SU-DHL-6 (cell line): ENCODE measurements around the gene CANT1.

Source experiments
- H2AFZ ChIP-seq: fragments of 200-600 bp; sonication (generic); 2 replicates; pipeline ENCODE4 v1.6.1; 2014; ENCODE audit warnings: low read depth, mild to moderate bottlenecking, moderate library complexity, mixed read lengths, antibody characterized with exemption, low read length; ENCODE audit not compliant: severe bottlenecking
- H3F3A ChIP-seq: fragments of 200-600 bp; shearing (Covaris generic); 2 replicates; pipeline ENCODE4 v1.6.0; 2016; ENCODE audit warnings: antibody characterized with exemption, mild to moderate bottlenecking; ENCODE audit not compliant: insufficient read depth
- H3K27ac ChIP-seq: fragments of 200-600 bp; sonication (generic); 2 replicates; pipeline ENCODE4 v1.5.1; 2016; ENCODE audit warnings: low read depth, mild to moderate bottlenecking, low read length, moderate library complexity, mixed read lengths
- H3K27me3 ChIP-seq: fragments of 200-600 bp; sonication (generic), shearing (Covaris generic); 2 replicates; pipeline ENCODE4 v1.6.0; 2014; ENCODE audit warnings: mild to moderate bottlenecking, low read length
- H3K36me3 ChIP-seq: fragments of 200-600 bp; sonication (generic); 2 replicates; pipeline ENCODE4 v1.6.1; 2014; ENCODE audit warnings: mild to moderate bottlenecking, low read length, mixed read lengths
- H3K4me2 ChIP-seq: fragments of 300-600, 200-600 bp; shearing (Covaris generic), sonication (generic); 2 replicates; pipeline ENCODE4 v1.6.0; 2014; ENCODE audit warnings: low read length, low read depth, mild to moderate bottlenecking; ENCODE audit not compliant: poor library complexity, severe bottlenecking
- H3K4me3 ChIP-seq: fragments of 200-600 bp; sonication (generic); 2 replicates; pipeline ENCODE4 v1.5.1; 2014; ENCODE audit warnings: antibody characterized with exemption, low read length, mild to moderate bottlenecking, mixed read lengths; ENCODE audit not compliant: insufficient read depth, poor library complexity, severe bottlenecking
- H3K79me2 ChIP-seq: fragments of 200-600 bp; sonication (generic); 2 replicates; pipeline ENCODE4 v1.6.1; 2014; ENCODE audit warnings: mild to moderate bottlenecking, low read length, moderate library complexity; ENCODE audit not compliant: insufficient read depth
- H3K9ac ChIP-seq: fragments of 200-600 bp; sonication (generic); 2 replicates; pipeline ENCODE4 v1.7.0; 2014; ENCODE audit warnings: mild to moderate bottlenecking, low read length
- H3K9me2 ChIP-seq: fragments of 200-600 bp; sonication (generic); replicated peaks from 2 replicates; pipeline ENCODE4 v1.6.1; 2014; ENCODE audit warnings: low read length; ENCODE audit not compliant: insufficient read depth
- H3K9me3 ChIP-seq: fragments of 200-600 bp; sonication (generic); 2 replicates; pipeline ENCODE4 v1.6.1; 2014; ENCODE audit warnings: low read length, mixed read lengths; ENCODE audit not compliant: insufficient read depth
- H4K20me1 ChIP-seq: fragments of 200-600 bp; sonication (generic); 2 replicates; pipeline ENCODE4 v1.6.1; 2014; ENCODE audit warnings: low read depth, mild to moderate bottlenecking, antibody characterized with exemption, low read length, moderate library complexity, mixed read lengths
- EZH2phosphoT487 ChIP-seq: fragments of 200-600 bp; sonication (generic), shearing (Covaris generic); conservative IDR thresholded peaks from 2 replicates; pipeline ENCODE4 v1.6.1; 2018; ENCODE audit warnings: mild to moderate bottlenecking, antibody characterized with exemption, low read length, moderate library complexity, mixed read lengths
- TF ChIP-seq, protein P1 (sequence below): fragments of 200-600 bp; sonication (generic); IDR thresholded peaks from one replicate; pipeline ENCODE4 v1.5.1; 2017; ENCODE audit warnings: antibody characterized with exemption, mild to moderate bottlenecking, low read length, moderate library complexity; ENCODE audit not compliant: insufficient read depth, poor library complexity, severe bottlenecking

CANT1 gene

GRCh38 chr17:78988152-78988551, 21.4 kb downstream of the CANT1 start:
- no peak overlapping the region for H3K27ac ChIP-seq
- no peaks in the 10 kb centered on the region for H3K9me3 ChIP-seq
- no peaks in the 10 kb centered on the region for H3K27me3 ChIP-seq
- H3F3A ChIP-seq, result no peaks in the 10 kb centered on the region
- H3K4me2 ChIP-seq, result no peak overlapping the region
- H3K36me3 ChIP-seq, result no peaks in the 10 kb centered on the region; the same call in 1 of the 2 replicates
- no peak overlapping the region for H2AFZ ChIP-seq
- no peaks in the 10 kb centered on the region for H4K20me1 ChIP-seq
- H3K4me3 ChIP-seq, result no peak overlapping the region
- no peaks in the 10 kb centered on the region for H3K79me2 ChIP-seq
- no peaks in the 10 kb centered on the region for H3K9me2 ChIP-seq
- no peak overlapping the region for H3K9ac ChIP-seq
- TF ChIP-seq EZH2phosphoT487, result no peak
- TF ChIP-seq, protein P1, sequence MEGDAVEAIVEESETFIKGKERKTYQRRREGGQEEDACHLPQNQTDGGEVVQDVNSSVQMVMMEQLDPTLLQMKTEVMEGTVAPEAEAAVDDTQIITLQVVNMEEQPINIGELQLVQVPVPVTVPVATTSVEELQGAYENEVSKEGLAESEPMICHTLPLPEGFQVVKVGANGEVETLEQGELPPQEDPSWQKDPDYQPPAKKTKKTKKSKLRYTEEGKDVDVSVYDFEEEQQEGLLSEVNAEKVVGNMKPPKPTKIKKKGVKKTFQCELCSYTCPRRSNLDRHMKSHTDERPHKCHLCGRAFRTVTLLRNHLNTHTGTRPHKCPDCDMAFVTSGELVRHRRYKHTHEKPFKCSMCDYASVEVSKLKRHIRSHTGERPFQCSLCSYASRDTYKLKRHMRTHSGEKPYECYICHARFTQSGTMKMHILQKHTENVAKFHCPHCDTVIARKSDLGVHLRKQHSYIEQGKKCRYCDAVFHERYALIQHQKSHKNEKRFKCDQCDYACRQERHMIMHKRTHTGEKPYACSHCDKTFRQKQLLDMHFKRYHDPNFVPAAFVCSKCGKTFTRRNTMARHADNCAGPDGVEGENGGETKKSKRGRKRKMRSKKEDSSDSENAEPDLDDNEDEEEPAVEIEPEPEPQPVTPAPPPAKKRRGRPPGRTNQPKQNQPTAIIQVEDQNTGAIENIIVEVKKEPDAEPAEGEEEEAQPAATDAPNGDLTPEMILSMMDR, result no peak

DNA sequence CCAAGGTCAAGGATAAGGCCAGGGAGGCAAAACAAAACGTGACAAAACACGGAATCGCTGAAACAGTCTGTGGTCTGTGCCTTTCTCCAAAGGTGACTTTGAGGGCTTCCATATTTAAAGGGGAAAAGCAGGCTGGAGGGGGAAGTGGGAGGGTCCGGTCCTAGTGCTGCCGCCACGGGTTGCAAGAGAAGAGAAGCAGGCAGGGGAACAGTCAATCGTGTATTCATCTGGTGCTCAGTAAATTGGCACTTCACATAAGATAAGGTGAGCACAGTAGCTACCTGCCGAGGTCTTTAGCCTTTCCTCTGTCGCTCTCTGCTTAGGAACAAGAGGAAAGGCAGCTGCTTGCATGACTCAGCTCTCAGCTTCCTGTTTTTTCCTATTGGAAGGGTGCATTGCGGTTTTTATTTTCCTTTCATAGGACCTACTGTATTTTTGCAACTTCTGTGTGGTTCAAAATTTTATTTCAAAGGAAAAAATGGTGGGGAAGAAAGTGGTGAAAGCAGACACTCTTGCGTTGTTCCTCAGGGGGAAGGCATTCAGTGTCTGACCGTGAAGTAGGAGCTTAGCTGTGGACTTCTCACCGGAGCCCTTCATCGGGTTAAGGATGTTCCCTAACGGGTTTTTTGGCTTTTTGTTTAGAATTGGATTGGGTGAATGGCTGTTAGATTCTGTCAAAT, 22.8 kb downstream of the CANT1 start:
- no peak overlapping the region for H3K4me2 ChIP-seq

GRCh38 chr17:78986048-78986648, 23.4 kb downstream of the CANT1 start:
- Histone ChIP-seq H3K27ac (no peak overlapping the region), H3K4me2 (no peak overlapping the region), H3K9ac (no peak overlapping the region), H2AFZ (no peak overlapping the region), H3K79me2 (no peaks in the 10 kb centered on the region), H3K36me3 (no peaks in the 10 kb centered on the region), H4K20me1 (no peaks in the 10 kb centered on the region), H3K4me3 (no peak overlapping the region), H3F3A (no peaks in the 10 kb centered on the region), H3K27me3 (no peaks in the 10 kb centered on the region), H3K9me3 (no peaks in the 10 kb centered on the region), H3K9me2 (no peaks in the 10 kb centered on the region)
- TF ChIP-seq, protein P1, result no peak
- no peak for TF ChIP-seq EZH2phosphoT487

More for the DNA sequence above, 22.8 kb downstream of the CANT1 start:
- H2AFZ ChIP-seq, result no peak overlapping the region
- H3K27me3 ChIP-seq, result no peaks in the 10 kb centered on the region
- H3K9me3 ChIP-seq, result no peaks in the 10 kb centered on the region
- H3K9ac ChIP-seq, result no peak overlapping the region
- H3F3A ChIP-seq, result no peaks in the 10 kb centered on the region
- H3K79me2 ChIP-seq, result no peaks in the 10 kb centered on the region
- TF ChIP-seq, protein P1, result no peak
- TF ChIP-seq EZH2phosphoT487, result no peak
- H3K36me3 ChIP-seq, result no peaks in the 10 kb centered on the region
- no peaks in the 10 kb centered on the region for H4K20me1 ChIP-seq
- H3K9me2 ChIP-seq, result no peaks in the 10 kb centered on the region
- H3K27ac ChIP-seq, result no peak overlapping the region
- H3K4me3 ChIP-seq, result no peak overlapping the region
